Measurements from ENCODE around the gene IFIT2. TPM values are rescaled to one million over a fixed set of nuclear protein-coding genes. Genes with fewer than 3 reads are reported as not detected.

Gene IFIT2
- total RNA-seq, 1 experiment from 2014 or later: 0.15 TPM

DNA sequence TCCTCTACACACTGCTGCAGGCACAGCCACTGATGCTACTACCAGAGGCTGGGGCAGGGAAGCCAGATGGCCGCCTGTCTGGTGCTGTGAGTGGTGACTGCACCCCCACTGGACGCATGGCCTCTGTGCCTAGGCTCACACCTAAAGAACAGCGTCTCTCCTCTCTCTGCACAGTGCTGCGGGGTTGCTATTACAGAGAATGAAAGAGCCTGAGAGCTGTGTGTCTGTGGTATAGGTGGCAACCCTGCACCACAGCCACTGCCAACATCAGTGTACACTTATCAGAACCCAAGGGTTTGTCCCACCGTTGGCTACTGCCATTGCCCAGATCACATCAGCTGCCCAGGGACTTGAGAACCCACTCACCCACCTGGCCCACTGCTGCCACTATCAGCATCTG is 4.1 kb upstream of the IFIT2 start:
- Mint-ChIP-seq H3K27ac (no peak overlapping the region), H3K4me3 (no peak overlapping the region), H3K27me3 (ENCODE audit: low read depth) (no peaks in the 10 kb centered on the region), H3K9me3 (no peaks in the 10 kb centered on the region; the same call in 1 of the 2 replicates), H3K36me3 (no peaks in the 10 kb centered on the region), H3K4me1 (peaks cover 14% of the 10 kb centered on the region)
- DNase-seq (ENCODE audit: low spot score) (no peak), ATAC-seq (no peak)
- TF ChIP-seq, protein P1, sequence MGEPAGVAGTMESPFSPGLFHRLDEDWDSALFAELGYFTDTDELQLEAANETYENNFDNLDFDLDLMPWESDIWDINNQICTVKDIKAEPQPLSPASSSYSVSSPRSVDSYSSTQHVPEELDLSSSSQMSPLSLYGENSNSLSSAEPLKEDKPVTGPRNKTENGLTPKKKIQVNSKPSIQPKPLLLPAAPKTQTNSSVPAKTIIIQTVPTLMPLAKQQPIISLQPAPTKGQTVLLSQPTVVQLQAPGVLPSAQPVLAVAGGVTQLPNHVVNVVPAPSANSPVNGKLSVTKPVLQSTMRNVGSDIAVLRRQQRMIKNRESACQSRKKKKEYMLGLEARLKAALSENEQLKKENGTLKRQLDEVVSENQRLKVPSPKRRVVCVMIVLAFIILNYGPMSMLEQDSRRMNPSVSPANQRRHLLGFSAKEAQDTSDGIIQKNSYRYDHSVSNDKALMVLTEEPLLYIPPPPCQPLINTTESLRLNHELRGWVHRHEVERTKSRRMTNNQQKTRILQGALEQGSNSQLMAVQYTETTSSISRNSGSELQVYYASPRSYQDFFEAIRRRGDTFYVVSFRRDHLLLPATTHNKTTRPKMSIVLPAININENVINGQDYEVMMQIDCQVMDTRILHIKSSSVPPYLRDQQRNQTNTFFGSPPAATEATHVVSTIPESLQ (CRISPR knock-in tag; IDR thresholded peaks at IDR 0.05): no peak
- TF ChIP-seq GRHL2 (CRISPR knock-in tag; IDR thresholded peaks at IDR 0.05; ENCODE audit: insufficient replicate concordance, severe bottlenecking) (no peak), EMX1 (CRISPR knock-in tag; IDR thresholded peaks at IDR 0.05) (no peak), RORB (CRISPR knock-in tag; IDR thresholded peaks at IDR 0.05) (no peak)
- TF ChIP-seq, protein P2, sequence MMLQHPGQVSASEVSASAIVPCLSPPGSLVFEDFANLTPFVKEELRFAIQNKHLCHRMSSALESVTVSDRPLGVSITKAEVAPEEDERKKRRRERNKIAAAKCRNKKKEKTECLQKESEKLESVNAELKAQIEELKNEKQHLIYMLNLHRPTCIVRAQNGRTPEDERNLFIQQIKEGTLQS (CRISPR knock-in tag; conservative IDR thresholded peaks at IDR 0.05): no peak
- TF ChIP-seq, protein P3, sequence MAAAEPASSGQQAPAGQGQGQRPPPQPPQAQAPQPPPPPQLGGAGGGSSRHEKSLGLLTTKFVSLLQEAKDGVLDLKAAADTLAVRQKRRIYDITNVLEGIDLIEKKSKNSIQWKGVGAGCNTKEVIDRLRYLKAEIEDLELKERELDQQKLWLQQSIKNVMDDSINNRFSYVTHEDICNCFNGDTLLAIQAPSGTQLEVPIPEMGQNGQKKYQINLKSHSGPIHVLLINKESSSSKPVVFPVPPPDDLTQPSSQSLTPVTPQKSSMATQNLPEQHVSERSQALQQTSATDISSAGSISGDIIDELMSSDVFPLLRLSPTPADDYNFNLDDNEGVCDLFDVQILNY (CRISPR knock-in tag; IDR thresholded peaks at IDR 0.05): no peak
- TF ChIP-seq, protein P4, sequence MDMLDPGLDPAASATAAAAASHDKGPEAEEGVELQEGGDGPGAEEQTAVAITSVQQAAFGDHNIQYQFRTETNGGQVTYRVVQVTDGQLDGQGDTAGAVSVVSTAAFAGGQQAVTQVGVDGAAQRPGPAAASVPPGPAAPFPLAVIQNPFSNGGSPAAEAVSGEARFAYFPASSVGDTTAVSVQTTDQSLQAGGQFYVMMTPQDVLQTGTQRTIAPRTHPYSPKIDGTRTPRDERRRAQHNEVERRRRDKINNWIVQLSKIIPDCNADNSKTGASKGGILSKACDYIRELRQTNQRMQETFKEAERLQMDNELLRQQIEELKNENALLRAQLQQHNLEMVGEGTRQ (CRISPR knock-in tag; IDR thresholded peaks at IDR 0.05): no peak
- ChIA-PET POLR2A (no interaction called here), CTCF (no interaction called here)

DNA sequence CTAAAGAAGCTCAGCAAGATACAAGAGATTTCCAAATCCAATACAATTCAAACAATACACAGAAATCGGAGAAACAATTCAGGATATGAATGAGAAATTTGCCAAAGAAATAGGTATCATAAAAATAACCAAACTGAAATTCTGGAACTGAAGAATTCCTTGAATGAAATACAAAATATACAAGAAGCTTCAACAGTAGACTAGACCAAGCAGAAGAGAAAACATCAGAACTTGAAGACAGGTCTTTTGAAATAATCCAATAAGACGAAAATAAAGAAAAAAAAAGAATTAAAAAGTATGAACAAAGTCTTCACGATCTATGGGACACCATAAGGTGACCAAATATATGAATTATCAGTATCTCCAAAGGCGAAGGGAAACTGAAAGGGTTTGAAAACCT is 2.8 kb upstream of the IFIT2 start:
- Mint-ChIP-seq H3K36me3 (no peaks in the 10 kb centered on the region), H3K9me3 (no peaks in the 10 kb centered on the region; the same call in 1 of the 2 replicates), H3K27ac (no peak overlapping the region), H3K4me1 (peaks cover 16% of the 10 kb centered on the region), H3K27me3 (ENCODE audit: low read depth) (no peaks in the 10 kb centered on the region), H3K4me3 (no peak overlapping the region)
- ChIA-PET CTCF (no interaction called here), POLR2A (no interaction called here)
- TF ChIP-seq, protein P5, sequence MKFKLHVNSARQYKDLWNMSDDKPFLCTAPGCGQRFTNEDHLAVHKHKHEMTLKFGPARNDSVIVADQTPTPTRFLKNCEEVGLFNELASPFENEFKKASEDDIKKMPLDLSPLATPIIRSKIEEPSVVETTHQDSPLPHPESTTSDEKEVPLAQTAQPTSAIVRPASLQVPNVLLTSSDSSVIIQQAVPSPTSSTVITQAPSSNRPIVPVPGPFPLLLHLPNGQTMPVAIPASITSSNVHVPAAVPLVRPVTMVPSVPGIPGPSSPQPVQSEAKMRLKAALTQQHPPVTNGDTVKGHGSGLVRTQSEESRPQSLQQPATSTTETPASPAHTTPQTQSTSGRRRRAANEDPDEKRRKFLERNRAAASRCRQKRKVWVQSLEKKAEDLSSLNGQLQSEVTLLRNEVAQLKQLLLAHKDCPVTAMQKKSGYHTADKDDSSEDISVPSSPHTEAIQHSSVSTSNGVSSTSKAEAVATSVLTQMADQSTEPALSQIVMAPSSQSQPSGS (CRISPR knock-in tag; IDR thresholded peaks at IDR 0.05; ENCODE audit: borderline replicate concordance, low read depth): no peak
- TF ChIP-seq ZNF396 (CRISPR knock-in tag; IDR thresholded peaks at IDR 0.05; ENCODE audit: borderline replicate concordance) (no peak), ZNF263 (CRISPR knock-in tag; IDR thresholded peaks at IDR 0.05; ENCODE audit: low read depth) (no peak), PRRX2 (CRISPR knock-in tag; IDR thresholded peaks at IDR 0.05) (no peak), SMAD4 (CRISPR knock-in tag; IDR thresholded peaks at IDR 0.05) (no peak), ZNF232 (CRISPR knock-in tag; IDR thresholded peaks at IDR 0.05) (no peak), NFYB (CRISPR knock-in tag; conservative IDR thresholded peaks at IDR 0.05; ENCODE audit: low read depth) (no peak)
- TF ChIP-seq, protein P6, sequence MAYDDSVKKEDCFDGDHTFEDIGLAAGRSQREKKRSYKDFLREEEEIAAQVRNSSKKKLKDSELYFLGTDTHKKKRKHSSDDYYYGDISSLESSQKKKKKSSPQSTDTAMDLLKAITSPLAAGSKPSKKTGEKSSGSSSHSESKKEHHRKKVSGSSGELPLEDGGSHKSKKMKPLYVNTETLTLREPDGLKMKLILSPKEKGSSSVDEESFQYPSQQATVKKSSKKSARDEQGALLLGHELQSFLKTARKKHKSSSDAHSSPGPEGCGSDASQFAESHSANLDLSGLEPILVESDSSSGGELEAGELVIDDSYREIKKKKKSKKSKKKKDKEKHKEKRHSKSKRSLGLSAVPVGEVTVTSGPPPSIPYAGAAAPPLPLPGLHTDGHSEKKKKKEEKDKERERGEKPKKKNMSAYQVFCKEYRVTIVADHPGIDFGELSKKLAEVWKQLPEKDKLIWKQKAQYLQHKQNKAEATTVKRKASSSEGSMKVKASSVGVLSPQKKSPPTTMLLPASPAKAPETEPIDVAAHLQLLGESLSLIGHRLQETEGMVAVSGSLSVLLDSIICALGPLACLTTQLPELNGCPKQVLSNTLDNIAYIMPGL (CRISPR knock-in tag; IDR thresholded peaks at IDR 0.05): no peak
- TF ChIP-seq, protein P7, sequence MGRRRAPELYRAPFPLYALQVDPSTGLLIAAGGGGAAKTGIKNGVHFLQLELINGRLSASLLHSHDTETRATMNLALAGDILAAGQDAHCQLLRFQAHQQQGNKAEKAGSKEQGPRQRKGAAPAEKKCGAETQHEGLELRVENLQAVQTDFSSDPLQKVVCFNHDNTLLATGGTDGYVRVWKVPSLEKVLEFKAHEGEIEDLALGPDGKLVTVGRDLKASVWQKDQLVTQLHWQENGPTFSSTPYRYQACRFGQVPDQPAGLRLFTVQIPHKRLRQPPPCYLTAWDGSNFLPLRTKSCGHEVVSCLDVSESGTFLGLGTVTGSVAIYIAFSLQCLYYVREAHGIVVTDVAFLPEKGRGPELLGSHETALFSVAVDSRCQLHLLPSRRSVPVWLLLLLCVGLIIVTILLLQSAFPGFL (CRISPR knock-in tag; IDR thresholded peaks at IDR 0.05; ENCODE audit: borderline replicate concordance): no peak
- TF ChIP-seq, protein P8, sequence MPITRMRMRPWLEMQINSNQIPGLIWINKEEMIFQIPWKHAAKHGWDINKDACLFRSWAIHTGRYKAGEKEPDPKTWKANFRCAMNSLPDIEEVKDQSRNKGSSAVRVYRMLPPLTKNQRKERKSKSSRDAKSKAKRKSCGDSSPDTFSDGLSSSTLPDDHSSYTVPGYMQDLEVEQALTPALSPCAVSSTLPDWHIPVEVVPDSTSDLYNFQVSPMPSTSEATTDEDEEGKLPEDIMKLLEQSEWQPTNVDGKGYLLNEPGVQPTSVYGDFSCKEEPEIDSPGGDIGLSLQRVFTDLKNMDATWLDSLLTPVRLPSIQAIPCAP (CRISPR knock-in tag; IDR thresholded peaks at IDR 0.05): no peak
- ATAC-seq (no peak), DNase-seq (ENCODE audit: low spot score) (no peak)
